Fibroblast of the aortic adventitia (primary cell): ENCODE measurements around the gene DTNB. TPM values are rescaled to one million over a fixed set of nuclear protein-coding genes. Genes with fewer than 3 reads are reported as not detected.
"Not testable (repeated sequence)": the region's sequence is repeated elsewhere in the genome, so short reads cannot be mapped to it uniquely, and the experiment has no call there.

Source experiments
- DNase-seq: peaks from one replicate; pipeline ENCODE4 v3.0.0-alpha.2; 2010; ENCODE audit warnings: low read depth
- H3K4me3 ChIP-seq: 2 replicates; pipeline ENCODE4 v1.5.1; 2011; ENCODE audit warnings: low read depth, mild to moderate bottlenecking, control low read depth, low read length, moderate library complexity
- CTCF ChIP-seq: IDR thresholded peaks from 2 replicates; pipeline ENCODE4 v1.5.1; 2011; ENCODE audit warnings: mild to moderate bottlenecking, low read length, control low read depth, inconsistent platforms; ENCODE audit not compliant: insufficient read depth
- total RNA-seq: library from RNA; depleted of rRNA; stranded (reverse); fragments of >200 nt; gene quantifications from 2 replicates; pipeline ENCODE4 v1.2.3, GENCODE V29; 2012; ENCODE audit warnings: low replicate concordance

Gene DTNB
- total RNA-seq, 1 donor: 11.7 TPM

- TF ChIP-seq CTCF: no peak
- no peak overlapping the region for H3K4me3 ChIP-seq
- DNase-seq: no peak
These were observed 138.9 kb downstream of the DTNB start for GRCh38 chr2:25534455-25534854.

DNA sequence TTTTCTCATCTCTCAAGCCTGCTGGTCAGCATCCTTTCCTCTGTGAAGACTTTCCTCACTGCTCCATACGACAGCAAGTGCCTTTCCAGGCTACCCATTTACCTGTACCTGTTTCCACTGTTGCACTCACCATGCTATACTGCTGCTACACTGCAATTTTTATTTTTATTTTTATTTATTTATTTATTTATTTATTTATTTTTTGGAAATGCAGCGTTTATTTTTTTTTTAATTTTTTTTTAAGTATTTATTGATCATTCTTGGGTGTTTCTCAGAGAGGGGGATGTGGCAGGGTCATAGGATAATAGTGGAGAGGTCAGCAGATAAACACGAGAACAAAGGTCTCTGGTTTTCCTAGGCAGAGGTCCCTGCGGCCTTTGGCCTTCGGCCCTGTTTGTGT, 139.6 kb downstream of the DTNB start:
- not testable (repeated sequence) for DNase-seq, H3K4me3 ChIP-seq

GRCh38 chr2:25532521-25532920, 140.9 kb downstream of the DTNB start:
- no peak overlapping the region for H3K4me3 ChIP-seq
- TF ChIP-seq CTCF: no peak
- DNase-seq: no peak

DNA sequence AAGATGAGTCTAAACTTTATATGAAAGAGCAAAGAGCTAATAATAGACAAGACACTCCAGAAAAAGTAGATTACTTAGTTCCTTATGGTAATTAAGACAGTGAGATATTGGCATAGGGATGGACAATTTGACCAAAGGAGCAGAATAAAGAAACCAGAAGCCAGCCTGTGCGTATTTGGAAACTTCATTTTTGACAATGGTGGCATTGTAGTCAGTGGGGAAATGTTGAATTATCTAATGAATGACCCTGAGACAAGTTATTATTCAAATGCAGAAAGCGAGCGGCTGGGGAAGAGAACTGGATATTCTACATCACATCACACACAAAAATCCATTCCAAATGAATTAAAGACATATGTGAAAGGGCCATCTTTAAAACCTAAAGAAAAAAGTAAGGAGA, 144.3 kb downstream of the DTNB start:
- no peak for TF ChIP-seq CTCF
- no peak for DNase-seq
- H3K4me3 ChIP-seq: no peak overlapping the region

GRCh38 chr2:25528173-25528572, 145.2 kb downstream of the DTNB start:
- no peak overlapping the region for H3K4me3 ChIP-seq
- DNase-seq: peak; percentile 73
- no peak for TF ChIP-seq CTCF

DNA sequence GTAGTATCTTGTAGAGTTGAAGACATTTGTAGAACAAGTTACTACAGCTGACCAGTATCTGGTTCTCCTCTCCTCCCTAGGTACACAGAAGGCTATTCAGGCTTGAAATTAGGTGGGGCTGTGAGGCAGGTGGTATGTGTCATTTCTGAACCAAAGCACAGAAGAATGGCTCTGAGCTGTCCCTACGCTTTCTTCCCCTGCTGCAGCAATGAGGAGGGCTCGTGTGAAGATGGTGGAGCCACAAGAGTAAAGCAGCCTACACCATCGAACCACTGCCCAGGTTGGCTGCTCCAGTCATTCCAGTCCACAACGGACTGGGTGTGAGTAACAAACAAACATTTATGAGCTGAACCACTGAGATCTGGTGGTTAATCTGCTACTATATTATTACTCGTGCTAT, 148.9 kb downstream of the DTNB start:
- TF ChIP-seq CTCF: no peak
- DNase-seq: no peak
- H3K4me3 ChIP-seq: no peak overlapping the region

DNA sequence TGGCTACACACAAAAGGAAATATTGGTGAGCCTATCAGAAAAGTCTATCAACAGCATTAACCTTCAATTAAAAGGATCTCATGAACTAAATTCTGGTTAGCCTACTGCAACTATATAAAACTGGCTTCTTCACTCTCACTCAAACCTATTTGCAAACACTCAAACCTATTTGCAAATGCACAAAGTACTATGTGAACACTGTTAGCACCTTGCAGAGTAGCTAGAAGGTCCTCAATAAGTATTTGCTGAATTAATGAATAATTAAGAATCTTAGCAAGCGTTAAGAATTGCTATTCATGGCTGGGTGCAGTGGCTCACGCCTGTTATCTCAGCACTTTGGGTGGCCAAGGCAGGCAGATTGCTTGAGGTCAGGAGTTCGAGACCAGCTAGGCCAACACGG, 150.3 kb downstream of the DTNB start:
- TF ChIP-seq CTCF: no peak
- DNase-seq: no peak
- H3K4me3 ChIP-seq: no peak overlapping the region
